Pancreas (tissue), 10 donors: ENCODE measurements around the gene NMNAT3. TPM values are rescaled to one million over a fixed set of nuclear protein-coding genes. Genes with fewer than 3 reads are reported as not detected.
A peak's percentile ranks its signal among the peaks of the same experiment; 100 is the strongest.

Experiments used
- ATAC-seq, 4 donors: fragments of 200-7000 bp; cut with Tn5 transposase; one replicate each; pipeline versions ENCODE4 v1.8.0 to v1.9.1; 2020; ENCODE audit warnings: mild to moderate bottlenecking in 4 of 4, moderate library complexity in 4 of 4
- DNase-seq, 6 donors: peaks; one replicate each; pipeline ENCODE4 v3.0.0-alpha.2; 2020
- FAIRE-seq: peaks from 2 replicates; lab custom pipeline; 2012; peaks lifted over from hg19 to GRCh38; lab: Jason Lieb, UNC
- H3K27ac ChIP-seq, 4 donors: fragments of 200-600 bp; sonication (generic); 1 replicate in 3 of 4; 2 replicates in 1 of 4; pipeline versions ENCODE4 v1.5.0 to v1.8.0; 2020
- H3K27me3 ChIP-seq, 4 donors: fragments of 200-600 bp; one replicate each; pipeline ENCODE4 v1.8.0; 2021
- H3K36me3 ChIP-seq, 3 donors: fragments of 200-600 bp; sonication (generic) in 1 of 3; one replicate each; pipeline versions ENCODE4 v1.5.0 to v1.8.0; 2020 to 2021
- H3K4me1 ChIP-seq, 3 donors: fragments of 200-600 bp; one replicate each; pipeline ENCODE4 v1.8.0; 2021
- H3K4me3 ChIP-seq, 4 donors: fragments of 200-600 bp; sonication (generic) in 2 of 4; one replicate each; pipeline versions ENCODE4 v1.5.0 to v1.8.0; 2020 to 2021
- H3K9me3 ChIP-seq, 4 donors: fragments of 200-600 bp; one replicate each; pipeline ENCODE4 v1.8.0; 2021
- WGBS, 2 donors: extraction: QIAGEN DNeasy Blood & Tissue Kit; methylation state at CpG; one replicate each; pipeline ENCODE4 v1.1.7; 2013; 5-methylcytosine and 5-hydroxymethylcytosine counted together
- intact Hi-C, 3 donors: fragments of 100-400 bp; cut with DNase I; formaldehyde crosslinking; loops; one replicate each; pipeline versions ENCODE4 v1.11.1 to v1.14.2; 2022
- polyA plus RNA-seq, 2 donors: library from polyadenylated mRNA; stranded (reverse); fragments of 200-250 nt; gene quantifications; one replicate each; pipeline ENCODE4 v1.2.3, GENCODE V29; 2013
- total RNA-seq, 6 donors: library from RNA; stranded (reverse); fragmentation: NEBNext Ultra II Directional in 4 of 6; extraction: Animal tissue kit (Norgen Biotek cat#: 25700) in 4 of 6; gene quantifications; one replicate each; pipeline versions ENCODE4 v1.2.1 to v1.2.4, GENCODE V29; 2021 to 2023
- TF ChIP-seq, protein P1 (sequence below), 4 donors: fragments of 200-600 bp; sonication (generic) in 3 of 4; IDR thresholded peaks; one replicate each; pipeline versions ENCODE4 v1.5.0 to v1.8.0; 2021; ENCODE audit warnings: antibody characterized with exemption in 4 of 4
- donor health status: healthy with polysubstance abuse.
- donor health status: DM: no; HTN: no; CAD: no; lungs with moderate emphysema.
- donor health status: DM: no; HTN: no; CAD: no.
- donor health status: control.
- donor health status: control.
- donor health status: Bipolar disorder and iron deficiency.
- donor health status: DM: yes; HTN: yes; CAD: no.
- donor health status: DM: no; HTN: no; CAD: no.
- donor health status: DM: no; HTN: no; CAD: no.
- donor health status: DM: yes; HTN: yes; CAD: no.

The NMNAT3 gene
- total and polyA plus RNA-seq, 8 donors, result 4.5 to 10.6 (median 7.0) TPM

DNA sequence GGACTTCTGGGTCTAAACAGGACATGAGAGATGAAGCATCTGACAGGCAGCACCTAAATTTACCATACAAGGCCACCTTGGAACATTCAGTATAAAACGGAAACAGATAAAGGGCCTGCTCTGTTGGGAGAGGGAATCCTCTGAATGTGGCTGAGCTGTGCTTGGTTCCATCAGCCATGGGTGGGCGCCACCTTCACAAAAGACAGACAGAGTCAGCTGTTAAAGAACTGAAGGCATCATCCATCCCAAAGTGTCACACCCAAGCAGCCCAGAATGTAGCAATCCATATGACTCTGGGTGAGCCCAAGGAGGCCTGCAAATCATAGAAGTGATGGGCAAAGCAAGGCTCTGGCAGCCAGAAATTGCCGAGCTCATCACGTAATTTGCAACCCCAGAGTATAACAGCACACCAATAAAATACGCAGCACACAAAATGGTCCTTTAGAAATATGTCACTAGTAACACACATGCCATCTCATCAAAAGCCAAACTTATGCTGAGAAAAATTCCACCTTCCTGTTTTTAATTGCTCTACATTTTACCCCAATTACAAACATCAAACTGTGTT is 113.4 kb downstream of the NMNAT3 start:
- H3K27ac ChIP-seq, result no peak overlapping the region
- ATAC-seq, result peak in 2 of 4 donors; percentile 27 to 40
- no peak for FAIRE-seq
- H3K9me3 ChIP-seq, result no peaks in the 10 kb centered on the region
- no peaks in the 10 kb centered on the region for H3K27me3 ChIP-seq
- intact Hi-C loops, result loop anchor here in 1 of 3 donors (5.0 kb wide), 1 partner anchor 137 kb away; no protein-coding TSS in a partner anchor
- no peak overlapping the region for H3K4me3 ChIP-seq
- no peaks in the 10 kb centered on the region for H3K36me3 ChIP-seq
- peaks cover 8 to 20% (median 15%) of the 10 kb centered on the region in 3 donors for H3K4me1 ChIP-seq
- WGBS, 2 donors, result 82 to 85% methylated on average over 5 of the region's 5 CpGs
- TF ChIP-seq, protein P1, sequence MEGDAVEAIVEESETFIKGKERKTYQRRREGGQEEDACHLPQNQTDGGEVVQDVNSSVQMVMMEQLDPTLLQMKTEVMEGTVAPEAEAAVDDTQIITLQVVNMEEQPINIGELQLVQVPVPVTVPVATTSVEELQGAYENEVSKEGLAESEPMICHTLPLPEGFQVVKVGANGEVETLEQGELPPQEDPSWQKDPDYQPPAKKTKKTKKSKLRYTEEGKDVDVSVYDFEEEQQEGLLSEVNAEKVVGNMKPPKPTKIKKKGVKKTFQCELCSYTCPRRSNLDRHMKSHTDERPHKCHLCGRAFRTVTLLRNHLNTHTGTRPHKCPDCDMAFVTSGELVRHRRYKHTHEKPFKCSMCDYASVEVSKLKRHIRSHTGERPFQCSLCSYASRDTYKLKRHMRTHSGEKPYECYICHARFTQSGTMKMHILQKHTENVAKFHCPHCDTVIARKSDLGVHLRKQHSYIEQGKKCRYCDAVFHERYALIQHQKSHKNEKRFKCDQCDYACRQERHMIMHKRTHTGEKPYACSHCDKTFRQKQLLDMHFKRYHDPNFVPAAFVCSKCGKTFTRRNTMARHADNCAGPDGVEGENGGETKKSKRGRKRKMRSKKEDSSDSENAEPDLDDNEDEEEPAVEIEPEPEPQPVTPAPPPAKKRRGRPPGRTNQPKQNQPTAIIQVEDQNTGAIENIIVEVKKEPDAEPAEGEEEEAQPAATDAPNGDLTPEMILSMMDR (IDR thresholded peaks at IDR 0.05), result no peak
- no peak for DNase-seq

DNA sequence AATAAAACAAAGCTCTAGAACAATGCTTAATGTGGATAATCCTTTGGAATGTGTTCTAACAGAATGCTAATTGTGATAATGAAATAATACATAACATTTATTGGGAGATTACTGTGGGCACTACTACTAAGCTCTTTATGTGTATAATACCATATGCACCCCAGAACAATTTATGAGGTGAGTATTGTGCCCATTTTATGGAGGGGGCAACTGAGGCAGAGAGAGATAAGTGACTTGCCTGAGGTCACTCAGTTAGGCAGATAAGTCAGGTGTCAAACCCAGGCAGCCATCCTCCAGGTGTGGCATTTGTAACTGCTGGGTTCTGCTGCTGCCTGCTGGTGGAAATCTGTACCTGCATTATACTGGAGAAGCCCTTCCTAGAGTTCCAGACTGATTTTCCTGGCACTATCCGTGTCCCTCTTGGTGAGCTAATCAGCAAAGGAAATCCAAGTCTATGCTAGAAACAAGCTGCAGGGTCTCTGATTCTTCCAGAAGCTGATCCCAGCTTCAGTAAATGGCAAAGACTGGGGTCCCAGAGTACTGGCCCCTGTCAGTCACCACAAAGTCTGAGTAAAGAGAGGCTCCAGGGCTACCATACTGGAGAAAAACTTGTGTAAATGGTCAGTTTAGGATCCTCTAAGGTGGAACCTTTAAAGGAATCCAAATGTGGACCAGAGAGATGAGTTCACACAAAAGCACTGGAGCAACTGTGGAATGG is 115.7 kb downstream of the NMNAT3 start:
- FAIRE-seq, result no peak
- TF ChIP-seq, protein P1 (IDR thresholded peaks at IDR 0.05), result peak; percentile 33 to 59 (median 45)
- DNase-seq, result peak in 2 of 6 donors; percentile 48 to 71
- ATAC-seq, result peak; percentile 79 to 89 (median 88)
- 8 to 9% methylated on average over 1 of the region's 1 CpG for WGBS, 2 donors
- Histone ChIP-seq H3K4me3 (no peak overlapping the region), H3K36me3 (no peaks in the 10 kb centered on the region), H3K4me1 (peaks cover 21 to 37% (median 26%) of the 10 kb centered on the region in 3 donors), H3K27ac (no peak overlapping the region), H3K27me3 (no peaks in the 10 kb centered on the region), H3K9me3 (no peaks in the 10 kb centered on the region)
- intact Hi-C loops, result loop anchor here in 2 of 3 donors (2.0 to 5.0 kb wide), 2 partner anchors 135 kb away; no protein-coding TSS in a partner anchor

DNA sequence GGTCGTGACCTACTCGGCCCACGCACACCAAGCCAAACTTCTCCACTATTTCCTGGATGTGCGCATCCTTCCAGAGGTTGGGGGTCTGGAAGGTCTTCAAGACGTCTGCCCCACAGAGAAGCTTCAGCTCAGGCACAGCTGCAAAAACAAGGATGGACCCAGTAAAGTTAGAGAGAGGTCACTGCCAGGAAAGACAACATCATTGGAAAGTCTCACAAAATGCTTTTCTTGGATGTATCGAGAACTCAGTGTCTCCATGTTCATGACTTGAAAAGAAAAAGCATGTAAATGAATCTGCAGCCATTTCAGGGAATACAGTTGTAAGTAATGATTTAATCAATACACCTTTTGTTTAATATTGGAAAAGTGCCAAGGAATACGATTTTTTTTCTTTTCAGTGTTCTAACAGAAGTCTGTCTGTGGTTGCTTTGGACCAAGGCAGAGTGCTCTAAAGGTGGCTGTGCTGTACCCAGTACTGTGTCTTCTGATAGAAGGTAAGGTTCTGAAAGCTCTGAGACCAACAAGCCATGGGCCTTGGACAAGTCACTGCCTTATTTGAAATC is 116.4 kb downstream of the NMNAT3 start:
- intact Hi-C loops, result loop anchor here in 2 of 3 donors (2.0 to 5.0 kb wide), 2 partner anchors 134 to 135 kb away; no protein-coding TSS in a partner anchor

DNA sequence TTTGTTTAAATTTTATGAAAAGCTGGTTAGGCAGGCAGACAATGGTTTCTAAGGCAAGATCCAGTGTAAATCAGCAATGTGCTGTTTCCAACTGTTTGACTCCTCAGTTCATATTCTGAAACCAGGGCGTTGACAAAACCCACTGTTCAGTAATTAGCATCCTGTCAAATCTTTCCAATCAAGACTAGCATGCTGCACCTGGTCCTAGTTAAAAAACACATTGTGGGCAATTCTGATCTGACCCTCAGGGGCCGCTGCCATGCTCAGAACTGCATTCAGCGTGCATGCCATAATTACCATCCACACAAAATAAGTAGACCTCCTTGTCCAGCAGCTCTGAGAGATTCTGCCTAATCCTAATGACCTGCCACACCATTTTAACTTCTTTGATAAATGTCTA is 117.4 kb downstream of the NMNAT3 start:
- no peaks in the 10 kb centered on the region for H3K9me3 ChIP-seq
- TF ChIP-seq, protein P1 (IDR thresholded peaks at IDR 0.05), result no peak
- WGBS, 2 donors, result 91 to 92% methylated on average over 3 of the region's 3 CpGs
- no peak for ATAC-seq
- no peak for DNase-seq
- peaks cover 28 to 53% (median 40%) of the 10 kb centered on the region in 3 donors for H3K4me1 ChIP-seq
- H3K27ac ChIP-seq, result no peak overlapping the region
- no peak for FAIRE-seq
- intact Hi-C loops, result loop anchor here in 2 of 3 donors (2.0 to 5.0 kb wide), 2 partner anchors 133 to 134 kb away; no protein-coding TSS in a partner anchor
- no peak overlapping the region for H3K4me3 ChIP-seq
- no peaks in the 10 kb centered on the region for H3K36me3 ChIP-seq
- H3K27me3 ChIP-seq, result no peaks in the 10 kb centered on the region

More for the DNA sequence above, 116.4 kb downstream of the NMNAT3 start:
- Histone ChIP-seq H3K4me1 (peaks cover 24 to 44% (median 33%) of the 10 kb centered on the region in 3 donors), H3K4me3 (no peak overlapping the region), H3K36me3 (no peaks in the 10 kb centered on the region), H3K9me3 (no peaks in the 10 kb centered on the region), H3K27ac (no peak overlapping the region), H3K27me3 (no peaks in the 10 kb centered on the region)
- TF ChIP-seq, protein P1 (IDR thresholded peaks at IDR 0.05), result no peak
- DNase-seq (no peak), FAIRE-seq (no peak), ATAC-seq (peak in 3 of 4 donors; percentile 9 to 13 (median 12))
- 77 to 78% methylated on average over 7 of the region's 7 CpGs for WGBS, 2 donors
